ENCODE measurements around the gene RGS3.

The RGS3 gene

DNA sequence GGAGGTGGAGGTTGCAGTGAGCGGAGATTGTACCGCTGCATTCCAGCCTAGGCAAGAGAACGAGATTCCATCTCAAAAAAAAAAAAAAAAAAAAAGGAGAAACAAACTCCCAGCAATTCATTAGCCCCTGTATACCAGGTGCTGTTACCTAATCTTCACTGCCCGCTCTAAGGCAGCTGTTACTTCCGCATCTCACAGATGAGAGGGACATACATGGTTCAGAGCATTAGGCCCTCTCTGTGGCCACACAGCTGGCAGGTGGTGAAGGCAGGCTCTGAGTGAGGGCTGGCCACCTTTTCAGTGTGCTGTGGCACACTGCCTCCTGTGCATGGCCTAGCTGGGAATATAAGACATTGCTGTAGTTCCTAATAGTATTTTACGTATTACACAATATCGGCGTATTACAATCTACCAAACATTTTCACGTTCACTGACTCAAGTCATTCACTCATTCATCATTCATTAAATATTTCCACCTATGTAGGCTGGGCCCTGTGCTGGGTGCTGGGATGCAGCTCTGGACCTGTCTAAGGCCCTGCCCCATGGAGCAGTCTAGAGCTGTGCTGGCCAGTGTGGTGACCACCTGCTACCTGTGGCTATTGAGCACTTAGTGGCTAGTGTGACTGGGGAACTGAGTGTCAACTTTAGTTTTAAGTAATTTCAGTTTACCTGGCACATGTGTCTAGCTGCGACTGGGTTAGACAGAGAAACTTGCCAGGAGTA is 35.8 kb downstream of the RGS3 start:
- in situ Hi-C loops (cut with MboI; ENCODE audit: low sequenced_read_pairs, unreplicated experiment), result no loop called here

DNA sequence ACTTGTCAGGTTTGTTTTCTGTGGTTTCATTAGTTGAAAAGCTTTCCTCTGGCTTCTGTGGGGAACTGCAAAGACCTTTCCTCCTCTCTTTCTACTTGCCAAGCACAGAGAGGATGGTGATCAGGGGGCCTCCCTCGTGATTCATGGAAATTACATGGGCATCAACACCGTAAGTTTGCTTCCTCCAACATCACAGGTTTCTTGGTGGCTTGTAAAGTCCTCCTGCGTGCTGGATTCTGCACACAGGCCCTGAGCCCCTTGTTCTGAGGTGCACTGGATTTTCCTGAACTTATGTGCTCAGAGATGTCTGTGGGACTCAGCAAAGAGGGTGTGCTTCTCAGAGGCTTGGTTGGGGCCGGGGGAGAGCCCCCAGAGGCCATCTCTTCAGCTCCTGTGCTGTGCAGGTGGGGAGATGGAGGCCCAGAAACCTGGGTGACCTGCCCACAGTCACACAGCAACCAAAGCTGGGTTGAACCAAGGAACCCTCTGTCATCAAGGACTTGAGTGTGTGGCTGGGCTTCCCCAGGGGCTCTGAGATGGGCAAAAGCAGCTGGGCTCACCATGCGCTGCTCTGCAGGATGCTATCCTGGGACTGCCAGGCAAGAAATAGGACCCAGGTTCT is 36.5 kb downstream of the RGS3 start:
- no peak for TF ChIP-seq CTCF (IDR thresholded peaks at IDR 0.05; ENCODE audit: borderline replicate concordance, control extremely low read depth, extremely low read depth, insufficient read depth, missing control alignments)
- in situ Hi-C loops (cut with MboI; ENCODE audit: low sequenced_read_pairs, unreplicated experiment), result no loop called here
- no peak for DNase-seq (ENCODE audit: low spot score)

More for the DNA sequence above, 35.8 kb downstream of the RGS3 start:
- no peak for TF ChIP-seq CTCF (IDR thresholded peaks at IDR 0.05; ENCODE audit: borderline replicate concordance, control extremely low read depth, extremely low read depth, insufficient read depth, missing control alignments)
- DNase-seq (ENCODE audit: low spot score), result no peak

- TF ChIP-seq CTCF (IDR thresholded peaks at IDR 0.05; ENCODE audit: borderline replicate concordance, control extremely low read depth, extremely low read depth, insufficient read depth, missing control alignments), result no peak
- no peak for DNase-seq (ENCODE audit: low spot score)
- in situ Hi-C loops (cut with MboI; ENCODE audit: low sequenced_read_pairs, unreplicated experiment), result no loop called here
These were observed 37.7 kb downstream of the RGS3 start for GRCh38 chr9:113501129-113501686.

- no peak for DNase-seq (ENCODE audit: low spot score)
- in situ Hi-C loops (cut with MboI; ENCODE audit: low sequenced_read_pairs, unreplicated experiment), result no loop called here
- no peak for TF ChIP-seq CTCF (IDR thresholded peaks at IDR 0.05; ENCODE audit: borderline replicate concordance, control extremely low read depth, extremely low read depth, insufficient read depth, missing control alignments)
These were observed 38.3 kb downstream of the RGS3 start for GRCh38 chr9:113501852-113502251.

- in situ Hi-C loops (cut with MboI; ENCODE audit: low sequenced_read_pairs, unreplicated experiment), result no loop called here
- DNase-seq (ENCODE audit: low spot score), result no peak
- TF ChIP-seq CTCF (IDR thresholded peaks at IDR 0.05; ENCODE audit: borderline replicate concordance, control extremely low read depth, extremely low read depth, insufficient read depth, missing control alignments), result no peak
These were observed 39.0 kb downstream of the RGS3 start for GRCh38 chr9:113502427-113503034.

DNA sequence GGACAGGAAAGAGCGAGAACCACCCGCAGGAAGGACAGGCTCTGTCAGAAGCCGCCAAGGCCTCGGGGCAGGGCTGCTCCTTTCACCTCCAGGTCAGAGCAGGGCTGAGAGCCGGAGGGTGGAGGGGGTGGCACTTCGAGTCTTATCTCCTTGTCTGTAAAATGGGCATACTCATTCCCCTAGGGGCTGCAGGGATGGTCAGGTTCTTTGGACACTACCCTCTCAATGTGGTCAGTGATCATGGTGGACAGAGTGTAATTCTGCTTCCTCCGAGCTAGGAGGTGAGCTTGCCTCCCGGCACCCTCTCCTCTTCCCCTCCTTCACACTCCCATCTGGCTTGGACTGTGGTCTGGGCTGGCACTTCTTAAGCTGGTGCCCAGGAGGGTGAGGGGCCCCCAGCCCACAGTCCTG is 39.6 kb downstream of the RGS3 start:
- no peak for TF ChIP-seq CTCF (IDR thresholded peaks at IDR 0.05; ENCODE audit: borderline replicate concordance, control extremely low read depth, extremely low read depth, insufficient read depth, missing control alignments)
- in situ Hi-C loops (cut with MboI; ENCODE audit: low sequenced_read_pairs, unreplicated experiment), result no loop called here
- DNase-seq (ENCODE audit: low spot score), result no peak

Data from GM13976 (cell line).